GM12874 (cell line): ENCODE results near the gene CYP2A13.
A peak's percentile ranks its signal among the peaks of the same experiment; 100 is the strongest.

Source experiments
- TF ChIP-seq, protein P1 (sequence below): IDR thresholded peaks from 2 replicates; pipeline ENCODE4 v1.5.1; 2011; ENCODE audit warnings: low read depth, mild to moderate bottlenecking, control low read depth, low read length, moderate library complexity; ENCODE audit not compliant: insufficient read depth

Gene CYP2A13

DNA sequence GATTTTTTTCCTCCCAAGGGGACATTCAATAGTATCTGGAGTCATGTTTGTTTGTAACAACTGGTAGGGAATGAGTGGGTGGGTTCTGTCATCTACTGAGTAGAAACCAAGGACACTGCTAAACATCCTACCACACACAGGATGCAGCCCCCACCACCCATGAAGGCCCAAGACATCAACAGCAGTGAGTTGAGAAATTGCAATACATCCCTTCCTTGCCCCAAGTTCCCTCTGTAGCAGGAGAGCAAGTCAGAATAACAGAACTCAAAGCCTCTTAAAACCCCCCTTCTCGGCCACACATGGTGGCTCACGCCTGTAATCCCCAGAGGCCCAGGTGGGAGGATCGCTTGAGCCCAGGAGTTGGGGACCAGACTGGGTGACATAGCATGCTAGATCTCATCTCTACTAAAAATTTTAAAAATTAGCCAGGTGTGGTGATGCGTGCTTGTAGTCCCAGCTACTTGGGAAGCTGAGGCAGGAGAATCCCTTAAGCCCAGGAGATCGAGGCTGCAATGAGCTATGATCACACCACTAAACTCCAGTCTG, 23.6 kb downstream of the CYP2A13 start:
- TF ChIP-seq, protein P1, sequence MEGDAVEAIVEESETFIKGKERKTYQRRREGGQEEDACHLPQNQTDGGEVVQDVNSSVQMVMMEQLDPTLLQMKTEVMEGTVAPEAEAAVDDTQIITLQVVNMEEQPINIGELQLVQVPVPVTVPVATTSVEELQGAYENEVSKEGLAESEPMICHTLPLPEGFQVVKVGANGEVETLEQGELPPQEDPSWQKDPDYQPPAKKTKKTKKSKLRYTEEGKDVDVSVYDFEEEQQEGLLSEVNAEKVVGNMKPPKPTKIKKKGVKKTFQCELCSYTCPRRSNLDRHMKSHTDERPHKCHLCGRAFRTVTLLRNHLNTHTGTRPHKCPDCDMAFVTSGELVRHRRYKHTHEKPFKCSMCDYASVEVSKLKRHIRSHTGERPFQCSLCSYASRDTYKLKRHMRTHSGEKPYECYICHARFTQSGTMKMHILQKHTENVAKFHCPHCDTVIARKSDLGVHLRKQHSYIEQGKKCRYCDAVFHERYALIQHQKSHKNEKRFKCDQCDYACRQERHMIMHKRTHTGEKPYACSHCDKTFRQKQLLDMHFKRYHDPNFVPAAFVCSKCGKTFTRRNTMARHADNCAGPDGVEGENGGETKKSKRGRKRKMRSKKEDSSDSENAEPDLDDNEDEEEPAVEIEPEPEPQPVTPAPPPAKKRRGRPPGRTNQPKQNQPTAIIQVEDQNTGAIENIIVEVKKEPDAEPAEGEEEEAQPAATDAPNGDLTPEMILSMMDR, result no peak

DNA sequence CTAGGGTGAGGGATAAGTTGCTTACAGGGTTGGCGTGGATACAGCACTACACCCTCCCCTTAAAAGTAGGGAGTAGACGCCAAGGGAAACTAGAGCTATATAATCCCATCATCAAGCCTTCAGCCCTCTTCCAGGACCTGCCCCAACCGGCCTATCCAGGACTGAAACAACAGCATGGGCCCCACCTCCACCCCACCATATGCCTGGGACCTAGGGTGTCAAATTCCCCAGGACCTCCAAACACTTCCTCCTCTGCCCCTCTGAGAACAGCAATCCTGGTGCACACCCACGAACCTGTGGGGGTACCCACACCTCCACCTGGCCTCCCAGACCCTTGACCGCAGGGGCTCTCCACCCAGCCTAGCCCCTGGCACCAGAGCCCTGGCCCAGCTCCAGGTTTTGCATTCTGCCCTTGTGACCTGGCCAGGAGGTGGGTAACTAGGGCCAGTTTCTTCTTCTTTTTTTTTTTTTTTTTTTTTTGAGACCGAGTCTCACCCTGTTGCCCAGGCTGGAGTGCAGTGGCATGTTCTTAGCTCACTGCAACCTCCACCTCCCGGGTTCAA, 24.6 kb downstream of the CYP2A13 start:
- TF ChIP-seq, protein P1, result no peak

- TF ChIP-seq, protein P1, result no peak
These were observed 25.9 kb downstream of the CYP2A13 start, which contains the start of gene CYP2F1 for GRCh38 chr19:41114132-41114531. Gene CYP2F1, plus strand, starts transcription at chr19:41114432. Its CDS starts 1,757 bp downstream, at chr19:41116189.

GRCh38 chr19:41116261-41116660, 28.0 kb downstream of the CYP2A13 start:
- TF ChIP-seq, protein P1, result no peak

DNA sequence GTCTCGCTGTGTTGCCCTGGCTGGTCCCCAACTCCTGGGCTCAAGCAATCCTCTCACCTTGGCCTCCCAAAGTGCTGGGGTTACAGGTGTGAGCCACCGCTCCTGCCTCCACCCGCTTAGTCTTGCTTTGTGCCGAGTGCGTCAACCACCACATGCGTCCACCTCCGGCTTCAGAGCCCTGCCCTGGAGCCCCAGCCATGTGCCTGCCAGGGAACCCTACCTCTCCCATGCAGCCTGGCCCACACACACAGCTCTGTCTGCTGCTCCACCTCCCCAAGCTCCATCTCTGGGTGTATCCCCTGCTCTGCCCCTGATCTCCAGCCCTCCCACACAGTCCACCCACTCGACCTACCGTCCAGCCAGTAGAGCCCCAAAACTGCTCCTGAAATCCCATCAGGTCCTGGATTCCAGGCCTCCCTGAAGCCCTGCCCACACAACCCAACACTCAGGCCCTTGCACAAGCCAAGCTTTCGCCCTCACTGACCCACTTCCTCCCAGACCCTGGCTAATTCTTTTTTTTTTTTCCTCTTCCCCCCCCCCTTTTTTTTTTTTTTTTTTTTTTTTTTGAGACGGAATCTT, 35.6 kb downstream of the CYP2A13 start:
- TF ChIP-seq, protein P1, result no peak

GRCh38 chr19:41126765-41127203, 38.5 kb downstream of the CYP2A13 start:
- TF ChIP-seq, protein P1, result peak; percentile 43; the same call in 1 of the 2 replicates

- TF ChIP-seq, protein P1, result no peak
These were observed 40.4 kb downstream of the CYP2A13 start for GRCh38 chr19:41128692-41129091.
